Left cardiac atrium (tissue), 4 donors: ENCODE results near the gene LMNA. TPM values are rescaled to one million over a fixed set of nuclear protein-coding genes. Genes with fewer than 3 reads are reported as not detected.
"Not testable (repeated sequence)": the region's sequence is repeated elsewhere in the genome, so short reads cannot be mapped to it uniquely, and the experiment has no call there.

Experiments
- ATAC-seq, 2 donors: fragments of 200-7000 bp; cut with Tn5 transposase; one replicate each; pipeline ENCODE4 v1.9.1; 2020; ENCODE audit warnings: mild to moderate bottlenecking in 2 of 2, moderate library complexity in 2 of 2
- DNase-seq: peaks from one replicate; pipeline ENCODE4 v3.0.0-alpha.2; 2020
- intact Hi-C, 2 donors: fragments of 100-400 bp; cut with DNase I; formaldehyde crosslinking; loops; one replicate each; pipeline versions ENCODE4 v1.14.1 to v1.15.1; 2022 to 2023
- total RNA-seq, 2 donors: library from RNA; stranded (reverse); fragmentation: NEBNext Ultra II Directional; extraction: Animal tissue kit (Norgen Biotek cat#: 25700); gene quantifications; one replicate each; pipeline ENCODE4 v1.2.1, GENCODE V29; 2021
- donor health status: DM: no; HTN: yes; CAD: no.
- donor health status: DM: no; HTN: yes; CAD: no; lungs with severe emphysema.
- donor health status: DM: yes; HTN: yes; CAD: no.
- donor health status: Dilated cardiomyopathy.

The LMNA gene
- total RNA-seq, 2 donors from 2014 or later: 264 to 384 TPM

- DNase-seq: peak; percentile 50
- intact Hi-C loops: no loop called here
- no peak for ATAC-seq
Observed at GRCh38 chr1:156102633-156103511, 11.6 kb upstream of the LMNA start.

DNA sequence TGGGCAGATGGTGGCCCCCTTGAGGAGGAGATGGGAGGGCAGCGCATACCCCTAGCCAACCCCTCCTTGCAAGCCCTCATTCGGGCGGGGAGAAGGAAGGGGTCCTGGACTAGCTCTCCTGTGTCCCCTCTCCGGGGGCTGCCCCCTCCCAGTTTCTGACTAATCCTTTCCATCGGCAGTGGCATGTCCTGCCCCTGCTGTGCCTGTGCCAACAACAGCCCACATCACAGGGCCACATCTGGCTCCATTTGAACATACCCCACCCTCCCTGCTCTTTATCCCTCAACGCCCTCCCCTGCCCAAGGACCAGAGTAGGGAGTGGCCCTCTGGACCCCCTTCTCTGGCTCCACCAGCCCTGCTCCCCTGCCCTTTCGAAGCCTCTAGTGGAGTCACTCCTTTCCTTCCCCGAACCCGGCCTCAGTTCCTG is 11.0 kb upstream of the LMNA start:
- intact Hi-C loops: no loop called here
- DNase-seq (peak; percentile 67), ATAC-seq (peak in 1 of 2 donors; percentile 1)

- intact Hi-C loops: no loop called here
- ATAC-seq: peak; percentile 66 to 75
- DNase-seq: peak; percentile 87
Observed at GRCh38 chr1:156104065-156104810, 10.3 kb upstream of the LMNA start.

DNA sequence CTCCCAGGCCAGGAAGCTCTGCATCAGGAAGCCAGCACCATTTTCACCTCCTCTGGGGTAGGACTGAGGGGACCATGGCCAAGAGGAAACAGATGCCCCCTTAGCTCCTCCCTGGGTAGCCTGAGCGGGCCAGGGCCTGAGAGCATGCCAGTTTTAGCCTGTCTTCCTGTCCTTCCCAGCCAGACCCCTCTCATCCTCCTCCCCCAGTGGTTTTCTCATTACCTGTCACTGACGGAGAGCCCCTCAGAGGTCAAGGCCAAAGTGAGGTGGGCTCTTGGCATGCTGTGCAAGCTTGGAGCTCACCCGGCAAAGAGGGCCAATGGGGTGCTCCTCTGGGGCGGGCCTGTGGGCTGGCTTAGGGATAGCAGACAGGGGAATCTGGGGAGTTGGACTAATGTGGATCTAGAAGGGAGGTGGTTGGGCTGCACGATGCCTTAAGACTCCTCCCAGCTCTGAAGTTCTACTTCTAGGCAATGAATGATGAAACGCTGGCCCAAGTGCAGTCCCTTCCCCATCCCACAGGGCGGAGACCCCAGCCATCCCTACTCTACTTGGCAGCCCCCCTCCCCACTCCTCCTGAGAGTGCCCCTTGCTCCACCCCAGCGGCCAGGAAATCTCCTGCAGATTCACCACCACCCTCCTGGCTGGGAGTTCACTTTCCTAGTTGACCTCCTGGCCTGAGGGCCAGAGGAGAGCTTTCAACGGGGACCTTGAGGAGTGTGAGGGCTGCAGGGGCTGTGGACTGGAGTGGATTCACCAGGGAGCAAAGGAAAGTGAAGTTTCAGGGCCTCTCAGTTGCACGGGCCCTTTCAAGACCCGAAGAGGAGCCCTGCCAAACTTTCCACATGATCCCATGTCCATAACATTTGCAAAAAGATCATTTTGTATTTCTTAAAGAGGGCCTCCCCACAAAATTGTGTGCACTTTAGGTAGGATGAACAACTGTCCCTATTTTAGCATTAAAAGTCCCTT is 9.4 kb upstream of the LMNA start:
- DNase-seq: no peak
- ATAC-seq: peak in 1 of 2 donors; percentile 32

GRCh38 chr1:156106624-156107488 is 7.7 kb upstream of the LMNA start:
- intact Hi-C loops: no loop called here
- ATAC-seq (peak in 1 of 2 donors; percentile 1), DNase-seq (peak; percentile 44)

More for the DNA sequence above, 9.4 kb upstream of the LMNA start:
- intact Hi-C loops: no loop called here

DNA sequence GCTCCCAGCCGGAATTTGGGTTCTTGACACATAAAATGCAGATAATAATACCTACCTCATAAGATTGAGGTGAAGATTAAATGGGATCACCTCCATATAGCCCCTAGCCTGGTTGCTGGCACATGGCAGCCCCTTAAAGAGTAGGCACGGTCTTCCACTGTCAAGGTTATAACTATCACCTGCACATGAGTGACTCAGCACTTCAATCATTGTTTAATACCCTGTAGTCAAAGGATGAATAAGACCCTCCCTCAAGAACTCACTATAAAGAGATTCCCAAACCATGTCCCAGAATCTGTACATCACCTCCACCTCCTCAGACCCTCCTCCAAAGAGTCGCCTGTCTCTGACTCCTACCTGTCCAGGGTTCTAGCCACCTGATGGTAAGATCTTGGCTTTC is 6.5 kb upstream of the LMNA start:
- DNase-seq (no peak), ATAC-seq (no peak)
- intact Hi-C loops: no loop called here

DNA sequence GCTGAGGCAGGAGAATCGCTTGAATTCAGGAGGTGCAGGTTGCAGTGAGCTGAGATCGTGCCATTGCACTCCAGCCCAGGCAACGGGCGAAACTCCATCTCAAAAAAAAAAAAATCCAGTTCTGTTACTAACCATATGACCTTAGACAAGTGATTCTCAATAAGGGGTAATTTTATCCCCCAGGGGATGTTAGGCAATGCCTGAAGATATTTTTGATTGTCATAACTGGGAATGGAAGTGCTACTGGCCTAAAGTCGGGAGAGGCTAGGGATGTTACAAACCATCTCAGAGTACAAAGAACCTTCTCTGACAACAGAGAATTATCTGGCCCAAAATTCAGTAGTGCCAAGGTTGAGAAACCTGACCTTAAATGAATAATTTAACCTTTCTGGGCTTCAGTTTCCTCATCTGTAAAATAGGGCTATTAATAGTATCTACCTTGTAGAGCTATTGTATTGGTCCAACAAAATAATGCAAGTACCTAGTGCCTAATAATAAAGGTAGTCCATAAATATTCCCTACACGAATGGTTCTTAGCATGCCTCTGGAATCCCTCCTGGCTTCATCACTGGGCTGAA is 5.8 kb upstream of the LMNA start:
- DNase-seq: no peak
- no peak for ATAC-seq
- intact Hi-C loops: no loop called here

DNA sequence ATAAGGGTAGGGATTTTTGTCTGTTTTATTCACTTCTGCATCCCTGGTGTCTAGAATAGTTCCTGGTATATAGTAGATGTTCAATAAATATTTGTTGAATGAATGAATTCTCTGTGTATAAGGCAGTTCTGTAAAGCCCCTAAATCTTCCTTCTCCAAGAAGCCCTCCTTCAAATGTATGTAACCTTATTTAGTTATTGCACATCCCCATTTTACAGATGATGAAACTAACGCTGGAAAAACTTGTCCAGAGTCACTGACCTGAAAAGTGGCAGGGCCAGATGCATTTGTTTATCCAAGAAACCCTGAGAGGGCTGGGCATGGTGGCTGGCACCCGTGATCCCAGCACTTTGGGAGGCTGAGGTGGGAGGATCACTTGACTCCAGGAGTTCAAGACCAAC is 4.3 kb upstream of the LMNA start:
- ATAC-seq (no peak), DNase-seq (no peak)
- intact Hi-C loops: no loop called here

DNA sequence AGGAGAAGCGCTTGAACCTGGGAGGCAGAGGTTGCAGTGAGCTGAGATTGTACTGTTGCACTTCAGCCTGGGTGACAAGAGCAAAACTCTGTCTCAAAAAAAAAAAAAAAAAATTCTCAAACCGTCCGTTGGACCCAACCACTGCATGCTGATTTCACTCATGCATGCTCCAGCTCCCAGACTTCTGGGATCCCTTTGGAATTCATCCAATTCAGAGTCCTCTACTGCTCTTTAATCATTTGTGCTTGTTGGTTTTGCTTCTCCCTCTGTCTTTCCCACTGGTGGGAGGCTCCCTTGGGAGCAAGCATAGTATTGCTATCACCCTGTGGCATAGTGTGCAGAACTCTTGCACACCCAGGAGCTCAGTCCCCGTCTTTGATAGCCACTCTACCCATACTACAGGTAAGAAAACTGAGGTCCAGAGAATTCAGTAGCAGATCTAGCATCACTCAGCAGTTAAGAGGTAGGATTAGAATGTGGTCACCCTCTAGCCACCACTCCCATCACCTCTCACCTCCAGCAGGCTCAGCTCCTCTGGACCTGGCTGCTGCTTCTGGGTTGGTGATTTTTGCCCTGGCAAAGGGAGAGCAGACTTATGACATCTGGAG is 3.1 kb upstream of the LMNA start:
- ATAC-seq: no peak
- intact Hi-C loops: no loop called here
- no peak for DNase-seq

GRCh38 chr1:156112276-156113137 is 2.0 kb upstream of the LMNA start:
- DNase-seq (no peak), ATAC-seq (no peak)
- intact Hi-C loops: no loop called here

GRCh38 chr1:156113282-156113950 is 1.1 kb upstream of the LMNA start:
- DNase-seq: no peak
- intact Hi-C loops: no loop called here
- ATAC-seq: no peak

GRCh38 chr1:156114919-156115513 is 505 bp downstream of the LMNA start:
- peak; percentile 37 to 42 for ATAC-seq
- intact Hi-C loops: no loop called here
- no peak for DNase-seq

DNA sequence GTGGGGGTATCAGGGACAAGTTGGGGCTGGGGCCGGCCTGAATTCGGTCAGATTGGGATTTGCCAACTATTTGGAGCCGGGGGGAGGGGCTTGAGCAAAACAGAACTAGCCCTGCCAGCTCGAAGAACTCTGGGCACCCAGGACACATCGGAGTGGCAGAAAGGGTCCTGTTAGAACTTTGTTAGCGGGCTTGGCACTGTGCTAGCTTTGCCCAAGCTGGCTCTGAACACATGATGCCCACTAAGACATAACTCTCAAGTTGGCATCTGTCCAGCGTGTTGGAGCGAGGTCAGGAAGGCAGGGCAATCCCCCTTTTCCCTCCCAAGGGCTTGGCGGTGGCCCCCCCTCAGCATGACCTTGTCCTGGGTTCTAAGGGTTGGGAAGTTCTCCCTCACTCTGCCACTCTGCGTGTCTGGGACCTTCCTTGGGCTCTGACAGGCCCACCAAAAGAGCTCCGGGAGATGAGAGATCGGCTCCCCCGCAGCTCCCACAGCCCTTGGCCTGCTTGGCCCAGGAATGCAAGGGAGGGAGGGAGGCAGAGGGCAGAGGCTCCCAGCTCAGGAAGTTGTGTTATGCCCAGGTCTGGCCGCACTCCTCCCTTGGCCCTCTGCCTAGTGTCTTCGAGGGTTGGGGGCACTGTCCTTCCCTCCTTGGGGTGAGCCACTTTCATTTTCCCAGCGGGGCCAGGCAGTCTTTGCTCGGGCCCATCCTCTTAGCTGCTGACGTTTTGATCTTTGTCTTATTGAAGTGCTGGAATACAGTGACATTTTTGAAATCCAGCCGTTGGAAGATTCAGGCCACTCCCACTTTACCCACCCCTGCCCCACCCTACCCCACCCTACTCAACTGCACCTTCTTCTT is 1.2 kb downstream of the LMNA start:
- intact Hi-C loops: no loop called here
- DNase-seq: peak; percentile 66
- peak; percentile 13 to 45 for ATAC-seq

GRCh38 chr1:156116731-156117130 is 2.2 kb downstream of the LMNA start:
- ATAC-seq, intact Hi-C loops, DNase-seq: not testable (repeated sequence)
